HG02798 (cell line): ENCODE measurements around the gene RPL22.

Experiments used
- ATAC-seq: cut with Tn5 transposase; IDR thresholded peaks from one replicate; pipeline ENCODE4 v1.9.1; 2021; ENCODE audit warnings: mild to moderate bottlenecking; ENCODE audit not compliant: unreplicated experiment, poor library complexity

Gene RPL22

DNA sequence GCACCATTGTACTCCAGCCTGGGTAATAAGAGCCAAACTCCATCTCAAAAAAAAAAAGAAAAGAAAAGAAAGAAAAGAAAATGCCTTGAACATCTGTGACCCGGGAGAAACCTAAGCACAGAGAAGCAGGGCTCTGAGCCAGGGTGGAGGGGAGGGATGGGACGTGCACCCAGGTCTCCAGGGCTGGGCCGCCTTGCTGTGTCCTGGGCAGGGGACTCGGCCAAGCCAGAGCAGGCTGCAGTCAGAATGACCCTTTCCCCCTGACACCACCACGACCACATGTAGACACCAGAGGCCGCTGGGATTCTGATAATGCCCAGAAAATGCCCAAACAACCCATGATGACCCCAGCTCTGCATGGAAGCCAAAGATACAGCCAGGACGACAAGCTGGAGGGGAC lies 37.1 kb downstream of the RPL22 start:
- no peak for ATAC-seq

- no peak for ATAC-seq
These were observed 41.2 kb downstream of the RPL22 start for GRCh38 chr1:6158181-6158580.

DNA sequence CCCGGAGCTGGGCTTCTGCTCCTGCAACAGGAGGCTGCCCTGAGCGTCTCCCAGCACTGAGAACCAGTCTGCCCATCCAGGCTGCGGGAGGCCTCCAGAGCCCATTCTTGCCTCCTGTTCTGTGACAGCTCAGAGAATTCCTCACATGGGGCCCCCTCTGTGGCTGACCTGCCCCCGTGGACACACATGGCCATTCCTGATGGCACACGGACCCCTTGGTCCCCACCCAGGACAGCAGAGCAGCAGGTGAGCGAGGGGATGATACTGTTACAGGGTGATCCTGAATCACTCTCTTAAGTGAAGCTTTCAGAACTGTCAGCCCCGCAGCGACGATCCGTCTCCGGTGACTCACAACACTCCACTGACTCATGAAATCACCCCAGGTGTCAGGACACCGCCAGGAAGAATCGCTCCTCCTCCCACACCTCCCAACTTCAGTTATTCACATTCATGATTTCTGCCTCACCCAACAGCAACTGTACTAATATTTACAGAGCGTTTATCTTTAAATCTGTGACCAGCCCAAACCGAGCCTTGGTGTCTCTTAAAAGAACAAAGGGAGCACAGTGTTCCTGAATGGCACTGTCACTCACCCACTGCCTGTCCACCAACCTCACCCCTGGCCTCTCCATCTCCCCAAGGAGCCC lies 41.7 kb downstream of the RPL22 start:
- ATAC-seq: no peak

GRCh38 chr1:6157132-6157527 lies 42.3 kb downstream of the RPL22 start:
- ATAC-seq: no peak

GRCh38 chr1:6154525-6155319 lies 44.7 kb downstream of the RPL22 start:
- ATAC-seq: no peak

DNA sequence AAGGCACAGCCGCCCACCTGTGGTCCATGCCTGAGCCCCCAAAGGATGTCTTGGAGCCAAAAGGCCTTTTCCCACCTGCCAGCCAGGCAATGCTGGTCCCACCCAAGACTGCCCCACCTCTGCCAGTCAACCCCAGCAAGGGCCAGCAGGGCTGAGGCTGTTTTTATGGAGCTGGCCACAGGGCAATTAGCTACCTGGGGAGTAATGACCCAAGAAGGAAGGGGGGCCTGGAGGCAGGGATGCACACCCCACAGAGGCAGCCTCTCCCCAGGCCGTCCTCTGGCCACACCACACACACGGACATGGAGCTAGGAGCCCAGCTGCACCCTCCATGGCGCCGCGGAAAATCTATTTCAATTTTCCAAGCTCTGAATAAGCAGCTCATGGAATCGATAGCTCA lies 46.5 kb downstream of the RPL22 start:
- ATAC-seq: no peak

GRCh38 chr1:6152181-6152580 lies 47.2 kb downstream of the RPL22 start:
- ATAC-seq: no peak

DNA sequence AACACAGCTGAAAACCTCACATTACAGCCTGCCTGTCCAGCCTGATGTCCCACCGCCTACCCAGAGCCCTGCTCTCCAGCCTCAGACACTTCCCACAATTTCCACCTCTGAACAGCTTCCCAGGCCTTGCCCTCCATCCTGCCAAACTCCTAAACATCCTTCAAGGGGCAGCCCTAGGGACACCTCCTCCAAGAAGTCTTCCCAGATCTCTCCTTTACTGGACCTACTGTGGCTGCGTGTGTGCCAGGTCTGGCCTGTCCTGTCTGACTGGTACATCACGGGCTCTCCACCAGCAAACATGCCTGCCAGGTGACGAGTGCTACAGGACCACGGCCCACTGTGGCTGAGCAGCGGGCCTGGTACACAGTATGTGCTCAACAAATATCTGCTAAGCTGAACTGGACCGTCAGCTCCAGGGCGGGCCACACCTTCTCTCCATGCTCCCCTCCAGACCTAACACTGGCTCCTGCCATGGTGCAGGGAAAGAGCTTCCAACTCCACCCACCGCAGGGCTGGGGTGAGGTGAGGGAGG lies 48.0 kb downstream of the RPL22 start:
- no peak for ATAC-seq

DNA sequence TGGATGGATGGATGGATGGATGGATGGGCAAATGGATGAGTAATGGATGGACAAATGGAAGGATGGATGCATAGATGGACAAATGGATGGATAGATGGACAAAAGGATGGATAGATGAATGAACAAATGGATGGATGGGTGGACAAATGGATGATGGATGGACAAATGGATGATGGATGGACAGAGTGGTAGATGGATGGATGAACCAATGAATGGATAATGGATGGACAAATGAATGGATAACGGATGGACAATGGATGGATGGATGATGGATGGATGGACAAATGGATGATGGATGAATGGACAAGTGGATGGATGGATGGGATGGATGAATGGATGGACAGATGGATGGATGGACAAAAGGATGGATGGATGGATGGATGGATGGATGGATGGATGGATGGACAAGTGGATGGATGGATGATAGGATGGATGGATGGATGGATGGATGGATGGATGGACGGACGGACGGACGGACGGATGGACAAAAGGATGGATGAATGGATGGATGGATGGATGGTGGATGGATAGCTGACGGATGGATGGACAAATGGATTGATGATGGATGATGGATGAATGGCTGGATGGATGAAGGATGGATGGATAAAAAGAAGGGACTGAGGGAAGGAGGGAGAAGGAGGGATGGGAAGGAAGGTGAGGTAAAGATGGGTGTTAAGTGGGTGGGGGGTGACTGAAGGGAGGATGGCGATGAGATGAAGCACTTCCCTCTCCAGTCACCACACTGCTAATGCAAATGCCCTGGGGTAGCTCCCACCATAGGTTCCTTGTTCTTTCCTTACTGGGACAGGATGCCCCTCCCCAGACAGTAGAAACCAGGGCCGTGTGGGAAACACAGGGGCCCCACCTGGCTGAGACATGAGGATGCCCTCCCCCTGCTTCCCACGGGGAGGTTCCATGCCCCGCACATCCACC lies 49.1 kb downstream of the RPL22 start:
- no peak for ATAC-seq

GRCh38 chr1:6149597-6149996 lies 49.8 kb downstream of the RPL22 start:
- no peak for ATAC-seq

DNA sequence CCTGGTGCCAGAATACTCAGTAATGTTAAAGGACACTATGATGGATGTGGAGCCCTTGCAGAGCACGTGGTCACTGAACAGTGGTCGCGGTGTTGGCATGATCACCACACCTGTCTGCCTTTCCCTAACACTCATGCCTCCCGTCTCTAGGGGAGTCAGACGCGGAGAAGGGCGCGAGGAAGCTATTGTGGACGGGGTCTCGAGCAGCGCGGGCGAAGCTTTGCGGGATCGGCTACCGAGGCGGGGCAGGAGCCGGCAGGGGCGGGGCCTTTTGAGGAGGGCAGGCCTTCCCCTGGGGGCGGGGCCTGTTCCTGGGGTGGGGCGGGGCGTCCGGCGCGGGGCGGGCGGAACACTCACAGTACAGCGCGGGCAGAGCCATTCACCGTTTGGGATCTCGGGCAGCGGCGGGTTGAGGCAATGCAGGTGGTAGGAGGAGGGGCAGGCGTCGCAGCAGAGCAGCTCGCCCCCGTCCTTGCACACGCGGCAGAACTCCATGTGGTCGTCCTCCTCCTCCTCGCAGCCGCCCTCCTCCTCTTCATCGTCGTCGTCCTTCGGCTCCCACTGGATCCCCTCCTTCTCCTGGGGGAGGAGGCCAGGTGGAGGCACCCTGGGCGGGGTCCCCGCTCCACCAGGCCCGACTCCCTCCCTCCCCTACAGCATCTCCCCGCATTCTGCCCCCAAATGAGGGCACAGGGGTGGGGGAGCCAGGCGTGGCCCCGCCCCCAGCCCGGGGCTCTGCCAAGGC lies 50.7 kb downstream of the RPL22 start:
- no peak for ATAC-seq

GRCh38 chr1:6145864-6146410 lies 53.5 kb downstream of the RPL22 start:
- ATAC-seq: no peak

DNA sequence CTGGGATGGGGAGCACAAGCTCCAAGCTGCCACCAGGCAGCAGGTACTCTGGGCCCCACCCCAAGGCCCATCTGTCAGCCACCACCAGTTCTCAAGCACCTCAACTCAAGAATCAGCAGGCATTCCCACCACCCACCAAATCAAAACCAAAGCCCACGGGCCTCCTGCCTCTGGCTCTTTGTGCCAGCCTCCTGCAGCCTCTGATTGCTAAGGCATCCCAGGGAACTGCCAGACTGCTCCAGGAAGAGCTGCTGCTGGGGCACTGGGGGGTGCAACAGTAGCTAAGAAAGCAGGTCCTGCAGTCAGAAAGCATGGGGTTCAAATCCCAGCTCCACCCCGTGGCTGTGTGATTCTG lies 54.0 kb downstream of the RPL22 start:
- no peak for ATAC-seq

DNA sequence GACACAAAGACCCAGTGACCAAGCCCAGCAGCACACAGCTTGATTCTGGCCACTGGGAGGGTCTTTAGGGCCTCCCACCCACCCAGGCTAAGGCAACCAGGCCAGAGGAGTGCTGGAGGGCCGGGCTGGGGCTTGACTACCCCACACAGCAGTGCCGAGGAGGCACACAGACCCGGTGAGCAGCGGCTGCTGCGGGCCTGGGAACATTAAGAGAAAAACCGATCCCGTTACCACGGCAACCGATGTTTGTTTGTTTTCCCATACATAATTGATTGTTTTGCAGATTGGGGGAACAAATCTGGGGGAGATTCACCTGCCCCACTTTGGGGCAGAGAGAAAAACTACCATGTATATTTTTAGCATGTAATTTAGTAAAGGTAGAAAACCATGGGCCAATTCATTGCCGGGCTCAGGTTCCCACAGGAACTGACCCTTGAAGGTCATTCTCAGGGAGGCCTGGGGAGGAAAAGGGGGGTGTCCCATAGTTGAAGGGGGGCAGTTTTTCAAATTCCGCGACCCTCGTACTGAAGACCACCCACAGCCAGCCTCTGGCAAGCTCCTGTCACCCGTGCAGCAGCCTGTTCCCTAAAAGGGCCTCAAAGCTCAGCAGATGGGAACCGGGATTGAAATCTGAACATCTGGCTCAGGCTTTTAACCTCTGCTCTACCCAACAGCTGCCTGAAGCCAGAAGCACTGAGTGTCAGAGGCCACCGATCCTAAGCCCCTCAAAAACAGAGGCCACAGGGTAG lies 54.6 kb downstream of the RPL22 start:
- ATAC-seq: no peak

DNA sequence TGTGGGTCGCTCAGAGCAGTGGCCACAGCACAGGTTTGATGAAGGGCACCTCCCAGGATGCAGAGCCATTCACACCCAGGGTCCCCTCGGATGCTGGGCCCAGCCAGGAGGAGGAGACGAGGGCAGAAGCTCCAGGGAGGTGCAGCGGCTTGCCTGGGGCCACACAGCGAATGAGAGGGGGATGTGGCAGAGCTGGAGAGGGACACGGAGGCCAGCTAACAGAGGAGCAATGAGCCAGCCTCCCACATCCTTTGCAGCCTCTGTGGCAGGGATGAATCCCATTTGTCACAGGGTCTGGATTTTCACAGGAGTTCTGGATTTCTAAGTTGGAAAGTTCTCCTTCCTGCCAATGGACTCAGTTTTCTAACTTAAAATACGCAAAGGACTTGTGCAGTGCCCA lies 55.2 kb downstream of the RPL22 start:
- ATAC-seq: no peak

- ATAC-seq: no peak
These were observed 56.0 kb downstream of the RPL22 start for GRCh38 chr1:6143395-6143794.

- no peak for ATAC-seq
These were observed 56.7 kb downstream of the RPL22 start for GRCh38 chr1:6142734-6143133.

- no peak for ATAC-seq
These were observed 57.3 kb downstream of the RPL22 start for GRCh38 chr1:6142036-6142621.

DNA sequence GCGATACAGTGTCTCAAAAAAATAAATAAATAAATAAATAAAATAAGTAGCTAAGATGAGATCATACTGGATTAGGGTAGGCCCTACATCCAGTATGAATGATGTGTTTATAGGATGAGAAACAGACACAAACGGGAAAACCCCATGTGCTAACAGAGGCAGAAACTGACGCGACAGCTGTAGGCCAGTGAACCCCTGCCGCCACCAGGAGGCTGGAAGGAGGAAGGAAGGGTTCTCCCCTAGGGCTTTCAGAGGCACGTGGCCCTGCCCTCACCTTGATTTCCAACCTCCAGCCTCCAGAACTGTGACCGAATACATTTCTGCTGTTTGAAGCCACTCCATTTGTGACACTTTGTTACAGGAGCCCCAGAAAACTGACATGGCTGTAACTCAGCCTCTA lies 57.8 kb downstream of the RPL22 start:
- ATAC-seq: no peak
